Caco-2 (cell line): ENCODE measurements around the gene CD300C. TPM values are rescaled to one million over a fixed set of nuclear protein-coding genes. Genes with fewer than 3 reads are reported as not detected.

Source experiments
- BruUV-seq: library from RNA; stranded (reverse); fragments of 400-500 nt; replicated peaks from 2 replicates; lab custom pipeline; 2021; lab: Mats Ljungman, UMichigan
- CTCF ChIA-PET: fragments of 300-600 bp; sonication (Branson Sonifier 250); formaldehyde crosslinking; loops from one replicate; lab custom pipeline; 2022; ENCODE audit warnings: antibody characterized with exemption; lab: Charles Lee
- POLR2A ChIA-PET: fragments of 300-600 bp; sonication (Branson Sonifier 250); formaldehyde crosslinking; loops from one replicate; lab custom pipeline; 2022; ENCODE audit warnings: antibody characterized with exemption; lab: Charles Lee
- DNase-seq, 2 experiments: peaks; one replicate each; pipeline versions ENCODE4 v3.0.0 to v3.0.0-alpha.2; 2020 to 2022
- H3K27me3 ChIP-seq: replicated peaks from 2 replicates; pipeline ENCODE4 v1.6.0; 2011; ENCODE audit warnings: low read length; ENCODE audit not compliant: control insufficient read depth, insufficient read depth
- H3K36me3 ChIP-seq: 2 replicates; pipeline ENCODE4 v1.5.1; 2011; ENCODE audit warnings: low read length; ENCODE audit not compliant: control insufficient read depth, insufficient read depth
- H3K4me1 ChIP-seq: fragments of 250-450 bp; sonication (Bioruptor Pico); 2 replicates; pipeline ENCODE4 v1.5.1; 2020; ENCODE audit warnings: mild to moderate bottlenecking
- H3K4me3 ChIP-seq: 2 replicates; pipeline ENCODE4 v1.5.1; 2011; ENCODE audit warnings: low read depth, mild to moderate bottlenecking, control low read depth, low read length
- H3K9me3 ChIP-seq: fragments of 250-450 bp; sonication (Bioruptor Pico); 2 replicates; pipeline ENCODE4 v1.5.1; 2020; ENCODE audit warnings: mild to moderate bottlenecking, moderate library complexity
- H3K27ac Mint-ChIP-seq: one replicate; pipeline ENCODE4 v1.8.0; 2022; ENCODE audit warnings: mixed read lengths; ENCODE audit not compliant: unreplicated experiment
- H3K27me3 Mint-ChIP-seq: one replicate; pipeline ENCODE4 v1.8.0; 2022; ENCODE audit warnings: mixed read lengths; ENCODE audit not compliant: insufficient read depth, unreplicated experiment
- H3K36me3 Mint-ChIP-seq: one replicate; pipeline ENCODE4 v1.8.0; 2022; ENCODE audit warnings: mild to moderate bottlenecking, mixed read lengths; ENCODE audit not compliant: insufficient read depth, unreplicated experiment
- H3K4me1 Mint-ChIP-seq: one replicate; pipeline ENCODE4 v1.8.0; 2022; ENCODE audit warnings: low read depth, mixed read lengths; ENCODE audit not compliant: unreplicated experiment
- H3K4me3 Mint-ChIP-seq: one replicate; pipeline ENCODE4 v1.8.0; 2022; ENCODE audit warnings: mild to moderate bottlenecking, moderate library complexity, mixed read lengths; ENCODE audit not compliant: unreplicated experiment
- H3K9me3 Mint-ChIP-seq: one replicate; pipeline ENCODE4 v1.8.0; 2022; ENCODE audit warnings: mixed read lengths; ENCODE audit not compliant: unreplicated experiment
- CTCF ChIP-seq, 2 experiments: fragments of 200-600 bp in 1 of 2; IDR thresholded peaks; 1 replicate in 1 of 2; 2 replicates in 1 of 2; pipeline versions ENCODE4 v1.5.1 to v1.8.0; 2011 to 2022; ENCODE audit warnings: antibody characterized with exemption in 1 of 2, control low read depth in 1 of 2, inconsistent platforms in 1 of 2, low read depth in 1 of 2, low read length in 1 of 2, mild to moderate bottlenecking in 1 of 2, moderate library complexity in 1 of 2; ENCODE audit not compliant: insufficient read depth in 1 of 2, severe bottlenecking in 1 of 2, unreplicated experiment in 1 of 2
- intact Hi-C: fragments of 100-400 bp; cut with micrococcal nuclease; formaldehyde crosslinking; loops from one replicate; pipeline ENCODE4 v1.10.0; 2022; ENCODE audit not compliant: unreplicated experiment
- total RNA-seq: library from RNA; stranded (reverse); gene quantifications from 2 replicates; pipeline ENCODE4 v1.2.3, GENCODE V29; 2022

Gene CD300C
- total RNA-seq, 1 experiment from 2014 or later, result not detected

- no peak overlapping the region for H3K4me3 Mint-ChIP-seq
- H3K4me3 ChIP-seq, result no peak overlapping the region
- H3K4me1 ChIP-seq, result no peaks in the 10 kb centered on the region
- BruUV-seq, result no TSS peak
- peaks cover 38% of the 10 kb centered on the region for H3K27me3 Mint-ChIP-seq
- no peaks in the 10 kb centered on the region for H3K9me3 ChIP-seq
- DNase-seq, result no peak
- no peaks in the 10 kb centered on the region for H3K36me3 ChIP-seq
- H3K9me3 Mint-ChIP-seq, result no peaks in the 10 kb centered on the region
- no peak for TF ChIP-seq CTCF (IDR thresholded peaks at IDR 0.05; ENCODE audit: insufficient read depth in 1 of 2, low read depth in 1 of 2, low read length in 1 of 2, severe bottlenecking in 1 of 2, unreplicated experiment in 1 of 2)
- H3K4me1 Mint-ChIP-seq, result no peaks in the 10 kb centered on the region
- H3K27me3 ChIP-seq, result 0 out of 2 replicates have a peak, but pooled peaks cover 1% of the 10 kb centered on the region
- POLR2A ChIA-PET, result no interaction called here
- no peak overlapping the region for H3K27ac Mint-ChIP-seq
- intact Hi-C loops, result no loop called here
- no peaks in the 10 kb centered on the region for H3K36me3 Mint-ChIP-seq
- CTCF ChIA-PET, result no interaction called here
These were observed 18.8 kb downstream of the CD300C start for GRCh38 chr17:74527081-74527480.

- H3K9me3 Mint-ChIP-seq, result no peaks in the 10 kb centered on the region
- no peak overlapping the region for H3K27ac Mint-ChIP-seq
- TF ChIP-seq CTCF (IDR thresholded peaks at IDR 0.05; ENCODE audit: insufficient read depth in 1 of 2, low read depth in 1 of 2, low read length in 1 of 2, severe bottlenecking in 1 of 2, unreplicated experiment in 1 of 2), result no peak
- no peaks in the 10 kb centered on the region for H3K4me1 ChIP-seq
- ChIA-PET POLR2A (no interaction called here), CTCF (no interaction called here)
- BruUV-seq, result no TSS peak
- H3K36me3 ChIP-seq, result no peaks in the 10 kb centered on the region
- no peak for DNase-seq
- no peaks in the 10 kb centered on the region for H3K36me3 Mint-ChIP-seq
- no peaks in the 10 kb centered on the region for H3K4me1 Mint-ChIP-seq
- no peak overlapping the region for H3K4me3 Mint-ChIP-seq
- intact Hi-C loops, result no loop called here
- peaks cover 38% of the 10 kb centered on the region for H3K27me3 Mint-ChIP-seq
- H3K4me3 ChIP-seq, result no peak overlapping the region
- 0 out of 2 replicates have a peak, but pooled peaks cover 1% of the 10 kb centered on the region for H3K27me3 ChIP-seq
- no peaks in the 10 kb centered on the region for H3K9me3 ChIP-seq
These were observed 19.2 kb downstream of the CD300C start for GRCh38 chr17:74526681-74527080.

GRCh38 chr17:74525781-74526288 lies 20.1 kb downstream of the CD300C start:
- Mint-ChIP-seq H3K36me3 (no peaks in the 10 kb centered on the region), H3K27ac (no peak overlapping the region), H3K4me3 (no peak overlapping the region), H3K9me3 (no peaks in the 10 kb centered on the region), H3K4me1 (no peaks in the 10 kb centered on the region), H3K27me3 (peaks cover 32% of the 10 kb centered on the region)
- H3K36me3 ChIP-seq, result no peaks in the 10 kb centered on the region
- POLR2A ChIA-PET, result no interaction called here
- no peak overlapping the region for H3K4me3 ChIP-seq
- TF ChIP-seq CTCF (IDR thresholded peaks at IDR 0.05; ENCODE audit: insufficient read depth in 1 of 2, low read depth in 1 of 2, low read length in 1 of 2, severe bottlenecking in 1 of 2, unreplicated experiment in 1 of 2), result no peak
- H3K27me3 ChIP-seq, result 0 out of 2 replicates have a peak, but pooled peaks cover 1% of the 10 kb centered on the region
- no peak for DNase-seq
- CTCF ChIA-PET, result interaction anchor here (0.6 kb wide), 1 partner anchor 196 kb away, joined by 3 read pairs; no protein-coding TSS in a partner anchor
- BruUV-seq, result no TSS peak
- intact Hi-C loops, result no loop called here
- no peaks in the 10 kb centered on the region for H3K9me3 ChIP-seq
- no peaks in the 10 kb centered on the region for H3K4me1 ChIP-seq
